ENCODE results near the gene MMP20. TPM values are rescaled to one million over a fixed set of nuclear protein-coding genes. Genes with fewer than 3 reads are reported as not detected.

MMP20 gene
- total RNA-seq, 1 experiment from 2014 or later = not detected

- TF ChIP-seq, protein P1, sequence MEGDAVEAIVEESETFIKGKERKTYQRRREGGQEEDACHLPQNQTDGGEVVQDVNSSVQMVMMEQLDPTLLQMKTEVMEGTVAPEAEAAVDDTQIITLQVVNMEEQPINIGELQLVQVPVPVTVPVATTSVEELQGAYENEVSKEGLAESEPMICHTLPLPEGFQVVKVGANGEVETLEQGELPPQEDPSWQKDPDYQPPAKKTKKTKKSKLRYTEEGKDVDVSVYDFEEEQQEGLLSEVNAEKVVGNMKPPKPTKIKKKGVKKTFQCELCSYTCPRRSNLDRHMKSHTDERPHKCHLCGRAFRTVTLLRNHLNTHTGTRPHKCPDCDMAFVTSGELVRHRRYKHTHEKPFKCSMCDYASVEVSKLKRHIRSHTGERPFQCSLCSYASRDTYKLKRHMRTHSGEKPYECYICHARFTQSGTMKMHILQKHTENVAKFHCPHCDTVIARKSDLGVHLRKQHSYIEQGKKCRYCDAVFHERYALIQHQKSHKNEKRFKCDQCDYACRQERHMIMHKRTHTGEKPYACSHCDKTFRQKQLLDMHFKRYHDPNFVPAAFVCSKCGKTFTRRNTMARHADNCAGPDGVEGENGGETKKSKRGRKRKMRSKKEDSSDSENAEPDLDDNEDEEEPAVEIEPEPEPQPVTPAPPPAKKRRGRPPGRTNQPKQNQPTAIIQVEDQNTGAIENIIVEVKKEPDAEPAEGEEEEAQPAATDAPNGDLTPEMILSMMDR (IDR thresholded peaks at IDR 0.05) = no peak
- TF ChIP-seq SIN3A (IDR thresholded peaks at IDR 0.05; ENCODE audit: borderline replicate concordance, insufficient read depth, low read depth, low read length) = no peak
- TF ChIP-seq TCF7L2 (IDR thresholded peaks at IDR 0.05; ENCODE audit: low read depth, low read length) = no peak
- no peak for TF ChIP-seq POLR2AphosphoS5 (IDR thresholded peaks at IDR 0.05; ENCODE audit: low read depth, low read length)
- TF ChIP-seq, protein P2, sequence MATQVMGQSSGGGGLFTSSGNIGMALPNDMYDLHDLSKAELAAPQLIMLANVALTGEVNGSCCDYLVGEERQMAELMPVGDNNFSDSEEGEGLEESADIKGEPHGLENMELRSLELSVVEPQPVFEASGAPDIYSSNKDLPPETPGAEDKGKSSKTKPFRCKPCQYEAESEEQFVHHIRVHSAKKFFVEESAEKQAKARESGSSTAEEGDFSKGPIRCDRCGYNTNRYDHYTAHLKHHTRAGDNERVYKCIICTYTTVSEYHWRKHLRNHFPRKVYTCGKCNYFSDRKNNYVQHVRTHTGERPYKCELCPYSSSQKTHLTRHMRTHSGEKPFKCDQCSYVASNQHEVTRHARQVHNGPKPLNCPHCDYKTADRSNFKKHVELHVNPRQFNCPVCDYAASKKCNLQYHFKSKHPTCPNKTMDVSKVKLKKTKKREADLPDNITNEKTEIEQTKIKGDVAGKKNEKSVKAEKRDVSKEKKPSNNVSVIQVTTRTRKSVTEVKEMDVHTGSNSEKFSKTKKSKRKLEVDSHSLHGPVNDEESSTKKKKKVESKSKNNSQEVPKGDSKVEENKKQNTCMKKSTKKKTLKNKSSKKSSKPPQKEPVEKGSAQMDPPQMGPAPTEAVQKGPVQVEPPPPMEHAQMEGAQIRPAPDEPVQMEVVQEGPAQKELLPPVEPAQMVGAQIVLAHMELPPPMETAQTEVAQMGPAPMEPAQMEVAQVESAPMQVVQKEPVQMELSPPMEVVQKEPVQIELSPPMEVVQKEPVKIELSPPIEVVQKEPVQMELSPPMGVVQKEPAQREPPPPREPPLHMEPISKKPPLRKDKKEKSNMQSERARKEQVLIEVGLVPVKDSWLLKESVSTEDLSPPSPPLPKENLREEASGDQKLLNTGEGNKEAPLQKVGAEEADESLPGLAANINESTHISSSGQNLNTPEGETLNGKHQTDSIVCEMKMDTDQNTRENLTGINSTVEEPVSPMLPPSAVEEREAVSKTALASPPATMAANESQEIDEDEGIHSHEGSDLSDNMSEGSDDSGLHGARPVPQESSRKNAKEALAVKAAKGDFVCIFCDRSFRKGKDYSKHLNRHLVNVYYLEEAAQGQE (IDR thresholded peaks at IDR 0.05; ENCODE audit: insufficient read depth in 1 of 2, low read depth in 2 of 2, low read length in 1 of 2) = no peak
- Histone ChIP-seq H3K27ac (ENCODE audit: low read length) (no peak overlapping the region), H3K4me1 (ENCODE audit: control insufficient read depth, insufficient read depth, low read length) (no peaks in the 10 kb centered on the region), H3K27me3 (ENCODE audit: control insufficient read depth, insufficient read depth, low read length) (no peaks in the 10 kb centered on the region), H3K4me3 (ENCODE audit: low read depth in 2 of 2, low read length in 2 of 2) (no peak overlapping the region), H3K9me3 (ENCODE audit: control insufficient read depth, insufficient read depth, low read depth, low read length) (peaks cover 46% of the 10 kb centered on the region; the same call in 1 of the 2 replicates), H3K36me3 (ENCODE audit: control insufficient read depth, insufficient read depth, low read length) (no peaks in the 10 kb centered on the region)
- ChIA-PET CTCF (no interaction called here), POLR2A (no interaction called here)
- intact Hi-C loops (cut with micrococcal nuclease; ENCODE audit: unreplicated experiment) (no loop called here), in situ Hi-C loops (cut with HindIII; ENCODE audit: low pct_unique_long_range_greater_than_20kb, low sequenced_read_pairs) (no loop called here)
- DNase-seq (ENCODE audit: low read depth, low spot score) (no peak), ATAC-seq (no peak)
- no TSS peak for BruUV-seq (replicated peaks)
Measured at GRCh38 chr11:102587722-102588121, 37.4 kb downstream of the MMP20 start.

DNA sequence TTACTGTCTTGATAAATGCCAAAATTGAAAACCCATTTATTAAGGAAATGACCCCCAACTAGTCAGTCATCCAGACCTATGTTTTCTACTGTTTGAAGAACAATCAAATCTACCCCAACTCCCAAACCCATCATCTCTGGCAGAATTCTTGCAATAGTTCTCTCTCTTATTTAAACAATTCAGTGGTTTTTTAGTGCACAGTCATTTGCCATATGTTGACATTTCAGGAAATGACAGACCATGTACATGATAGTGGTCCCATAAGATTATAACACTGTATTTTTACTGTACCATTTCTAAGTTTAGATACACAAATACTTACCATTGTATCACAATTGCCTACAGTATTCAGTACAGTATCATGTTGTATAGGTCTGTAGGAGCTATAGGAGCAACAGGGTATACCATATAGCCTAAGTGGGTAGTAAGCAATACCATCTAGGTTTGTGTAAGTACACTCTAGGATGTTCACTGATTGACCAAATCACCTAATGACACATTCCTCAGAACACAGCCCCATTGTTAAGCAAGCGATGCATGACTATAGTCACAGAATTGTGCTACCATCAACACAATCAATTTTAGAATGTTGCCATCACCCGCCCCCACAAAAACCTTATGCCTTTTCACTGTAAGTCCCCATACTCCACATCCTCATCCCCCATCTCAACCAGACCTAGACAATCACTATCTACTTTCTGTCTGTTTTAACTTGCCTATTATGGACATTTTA is 41.8 kb downstream of the MMP20 start:
- H3K36me3 ChIP-seq (ENCODE audit: control insufficient read depth, insufficient read depth, low read length) = no peaks in the 10 kb centered on the region
- intact Hi-C loops (cut with micrococcal nuclease; ENCODE audit: unreplicated experiment) = no loop called here
- H3K4me3 ChIP-seq (ENCODE audit: low read depth in 2 of 2, low read length in 2 of 2) = no peak overlapping the region
- ATAC-seq (no peak), DNase-seq (ENCODE audit: low read depth, low spot score) (no peak)
- BruUV-seq (replicated peaks) = no TSS peak
- peaks cover 37% of the 10 kb centered on the region; the same call in 1 of the 2 replicates for H3K9me3 ChIP-seq (ENCODE audit: control insufficient read depth, insufficient read depth, low read depth, low read length)
- no peaks in the 10 kb centered on the region for H3K27me3 ChIP-seq (ENCODE audit: control insufficient read depth, insufficient read depth, low read length)
- TF ChIP-seq, protein P2 (IDR thresholded peaks at IDR 0.05; ENCODE audit: insufficient read depth in 1 of 2, low read depth in 2 of 2, low read length in 1 of 2) = no peak
- TF ChIP-seq, protein P1 (IDR thresholded peaks at IDR 0.05) = no peak
- TF ChIP-seq TCF7L2 (IDR thresholded peaks at IDR 0.05; ENCODE audit: low read depth, low read length) (no peak), SIN3A (IDR thresholded peaks at IDR 0.05; ENCODE audit: borderline replicate concordance, insufficient read depth, low read depth, low read length) (no peak), POLR2AphosphoS5 (IDR thresholded peaks at IDR 0.05; ENCODE audit: low read depth, low read length) (no peak)
- in situ Hi-C loops (cut with HindIII; ENCODE audit: low pct_unique_long_range_greater_than_20kb, low sequenced_read_pairs) = no loop called here
- 0 out of 2 replicates have a peak, but pooled peaks cover 5% of the 10 kb centered on the region for H3K4me1 ChIP-seq (ENCODE audit: control insufficient read depth, insufficient read depth, low read length)
- ChIA-PET POLR2A (no interaction called here), CTCF (no interaction called here)
- peak overlapping the region; percentile 8; the same call in 1 of the 2 replicates for H3K27ac ChIP-seq (ENCODE audit: low read length)
